SKM-1 (cell line): Measurements from ENCODE around the gene CSHL1.
"Not testable (repeated sequence)": the region's sequence is repeated elsewhere in the genome, so short reads cannot be mapped to it uniquely, and the experiment has no call there.

ENCODE experiments used
- DNase-seq: peaks from one replicate; lab custom pipeline; 2025; ENCODE audit not compliant: unreplicated experiment; lab: John Stamatoyannopoulos, UW

CSHL1 gene

DNA sequence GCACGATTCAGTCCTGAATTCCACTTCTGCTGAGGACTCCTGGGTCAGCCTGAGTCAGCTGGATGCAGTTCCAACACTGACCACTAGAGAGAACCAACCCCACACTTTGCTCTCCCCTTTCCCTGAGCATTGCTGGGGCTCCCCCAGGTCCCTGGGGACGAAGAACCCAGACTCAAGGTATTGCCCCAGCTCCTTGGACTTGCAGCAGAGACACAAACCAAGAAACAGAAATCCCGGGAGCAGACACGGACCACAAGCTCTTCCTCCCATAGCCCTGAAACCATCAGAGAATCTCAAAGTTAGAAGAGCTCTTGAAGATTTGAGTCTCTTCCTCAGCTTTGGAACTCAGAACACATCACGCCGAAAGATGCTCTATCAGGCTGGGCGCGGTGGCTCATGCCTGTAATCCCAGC lies 8.3 kb upstream of the CSHL1 start:
- peak; percentile 38 for DNase-seq

DNA sequence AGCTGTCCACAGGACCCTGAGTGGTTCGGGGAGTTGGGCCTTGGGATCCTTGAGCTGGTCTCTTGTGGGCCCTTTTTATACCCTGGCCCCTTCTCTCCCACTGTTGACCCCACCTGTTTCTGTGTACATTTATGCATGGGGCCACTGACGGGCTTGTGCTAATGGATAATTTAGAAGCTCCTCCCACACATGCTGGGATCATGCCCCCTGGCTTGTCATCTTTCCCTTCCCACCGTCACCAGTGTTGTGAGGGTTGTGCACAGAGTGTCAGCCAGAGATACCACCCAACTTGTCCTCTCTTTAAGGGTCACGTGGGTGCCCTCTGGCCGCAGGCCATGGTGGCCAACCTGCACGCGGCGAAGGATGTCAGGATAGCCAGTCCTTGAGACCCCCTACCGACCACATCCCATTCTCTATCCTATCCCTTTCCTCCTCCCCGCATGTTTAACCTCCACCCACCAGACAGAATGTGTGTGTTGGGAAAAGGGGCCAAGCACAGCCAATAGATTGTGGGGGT lies 7.8 kb upstream of the CSHL1 start, which contains the start of gene GH1:
Gene GH1, minus strand, starts transcription at position 51 of the 517 bp plus-strand sequence. CDS start 63 bp downstream, outside the sequence.
- DNase-seq, result not testable (repeated sequence)

DNA sequence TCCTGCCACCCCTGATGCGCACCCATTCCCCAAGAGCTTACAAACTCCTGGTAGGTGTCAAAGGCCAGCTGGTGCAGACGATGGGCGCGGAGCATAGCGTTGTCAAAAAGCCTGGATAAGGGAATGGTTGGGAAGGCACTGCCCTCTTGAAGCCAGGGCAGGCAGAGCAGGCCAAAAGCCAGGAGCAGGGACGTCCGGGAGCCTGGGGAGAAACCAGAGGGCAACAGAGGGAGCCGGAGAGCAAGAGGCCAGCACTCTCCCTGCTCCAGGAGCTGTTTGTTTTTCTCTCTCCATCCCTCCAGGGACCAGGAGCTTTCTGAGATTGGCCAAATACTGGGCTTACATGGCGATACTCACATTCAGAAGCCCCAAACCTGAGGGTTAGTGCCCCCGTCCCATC lies 7.2 kb upstream of the CSHL1 start:
- no peak for DNase-seq

DNA sequence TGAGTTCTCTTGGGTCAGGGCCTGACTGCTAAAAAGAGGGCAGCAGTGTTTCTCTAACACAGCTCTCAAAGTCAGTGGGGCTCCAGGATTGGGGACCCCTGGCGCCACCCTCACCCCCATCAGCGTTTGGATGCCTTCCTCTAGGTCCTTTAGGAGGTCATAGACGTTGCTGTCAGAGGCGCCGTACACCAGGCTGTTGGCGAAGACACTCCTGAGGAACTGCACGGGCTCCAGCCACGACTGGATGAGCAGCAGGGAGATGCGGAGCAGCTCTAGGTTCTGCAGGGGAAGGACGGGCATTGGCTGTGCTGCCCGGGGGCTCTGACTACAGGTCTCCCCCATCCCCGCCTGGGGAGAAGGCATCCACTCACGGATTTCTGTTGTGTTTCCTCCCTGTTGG lies 6.6 kb upstream of the CSHL1 start:
- DNase-seq, result no peak

DNA sequence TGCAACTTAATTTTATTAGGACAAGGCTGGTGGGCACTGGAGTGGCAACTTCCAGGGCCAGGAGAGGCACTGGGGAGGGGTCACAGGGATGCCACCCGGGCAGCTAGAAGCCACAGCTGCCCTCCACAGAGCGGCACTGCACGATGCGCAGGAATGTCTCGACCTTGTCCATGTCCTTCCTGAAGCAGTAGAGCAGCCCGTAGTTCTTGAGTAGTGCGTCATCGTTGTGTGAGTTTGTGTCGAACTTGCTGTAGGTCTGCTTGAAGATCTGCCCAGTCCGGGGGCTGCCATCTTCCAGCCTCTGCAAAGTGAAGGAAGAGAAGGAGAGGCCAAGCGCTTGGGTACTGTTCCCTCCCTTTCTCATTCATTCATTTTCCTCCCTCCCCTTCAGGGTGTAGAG lies 6.1 kb upstream of the CSHL1 start:
- DNase-seq, result not testable (repeated sequence)

DNA sequence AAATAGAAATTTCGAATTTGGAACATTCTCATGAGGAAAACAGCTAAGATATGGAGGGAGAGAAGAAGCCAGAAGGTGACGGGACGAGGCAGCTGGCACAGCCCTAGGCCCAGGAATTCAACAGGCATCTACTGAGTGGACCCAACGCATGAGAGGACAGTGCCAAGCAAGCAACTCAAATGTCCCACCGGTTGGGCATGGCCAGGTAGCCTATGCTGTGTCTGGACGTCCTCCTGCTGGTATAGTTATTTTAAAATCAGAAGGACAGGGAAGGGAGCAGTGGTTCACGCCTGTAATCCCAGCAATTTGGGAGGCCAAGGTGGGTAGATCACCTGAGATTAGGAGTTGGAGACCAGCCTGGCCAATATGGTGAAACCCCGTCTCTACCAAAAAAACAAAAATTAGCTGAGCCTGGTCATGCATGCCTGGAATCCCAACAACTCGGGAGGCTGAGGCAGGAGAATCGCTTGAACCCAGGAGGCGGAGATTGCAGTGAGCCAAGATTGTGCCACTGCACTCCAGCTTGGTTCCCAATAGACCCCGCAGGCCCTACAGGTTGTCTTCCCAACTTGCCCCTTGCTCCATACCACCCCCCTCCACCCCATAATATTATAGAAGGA lies 5.6 kb upstream of the CSHL1 start:
- DNase-seq, result no peak

DNA sequence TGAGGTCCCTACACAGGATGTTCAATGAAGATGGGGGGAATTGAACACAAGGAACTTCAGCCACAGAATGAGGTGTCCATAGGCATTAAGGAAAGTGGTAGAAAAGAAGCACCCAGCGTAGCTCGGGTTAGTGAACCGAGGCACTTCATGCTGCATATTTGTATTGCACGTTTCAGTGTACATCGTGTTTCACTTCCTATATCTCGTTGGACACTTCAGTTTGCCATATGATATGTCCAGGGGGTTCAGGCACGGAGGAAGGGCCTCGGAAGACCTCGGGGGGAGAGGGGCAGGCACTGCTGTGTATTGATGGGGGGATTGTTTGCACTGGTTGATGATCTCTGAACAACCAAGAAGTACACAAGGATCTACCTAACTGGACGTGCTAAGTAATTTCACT lies 4.7 kb upstream of the CSHL1 start:
- DNase-seq, result not testable (repeated sequence)

DNA sequence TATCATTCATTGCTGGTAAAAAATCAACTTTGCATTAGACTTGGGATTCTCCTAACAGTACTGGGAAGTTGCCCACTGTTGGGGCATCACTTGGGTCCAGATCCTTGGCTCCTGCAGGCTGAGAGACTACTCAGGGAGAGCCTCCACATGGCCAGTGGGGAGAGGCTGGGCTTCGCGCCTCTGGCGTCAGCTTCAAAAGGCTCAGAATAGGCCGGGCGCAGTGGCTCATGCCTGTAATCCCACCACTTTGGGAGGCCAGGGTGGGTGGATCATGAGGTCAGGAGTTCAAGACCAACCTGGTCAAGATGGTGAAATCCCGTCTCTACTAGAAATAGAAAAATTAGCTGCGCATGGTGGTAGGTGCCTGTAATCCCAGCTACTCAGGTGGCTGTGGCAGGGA lies 3.4 kb upstream of the CSHL1 start:
- DNase-seq, result no peak

DNA sequence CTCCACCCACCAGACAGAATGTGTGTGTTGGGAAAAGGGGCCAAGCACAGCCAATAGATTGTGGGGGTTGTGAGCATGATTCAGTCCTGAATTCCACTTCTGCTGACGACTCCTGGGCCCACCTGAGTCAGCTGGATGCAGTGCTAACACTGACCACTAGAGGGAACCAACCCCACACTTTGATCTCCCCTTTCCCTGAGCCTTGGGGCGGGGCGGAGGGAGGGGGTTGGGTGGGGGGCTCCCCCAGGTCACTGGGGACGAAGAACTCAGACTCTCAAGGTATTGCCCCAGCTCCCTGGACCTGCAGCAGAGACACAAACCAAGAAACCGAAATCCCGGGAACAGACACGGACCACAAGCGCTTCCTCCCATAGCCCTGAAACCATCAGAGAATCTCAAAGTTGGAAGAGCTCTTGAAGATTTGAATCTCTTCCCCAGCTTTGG lies 621 bp upstream of the CSHL1 start:
- DNase-seq, result no peak

DNA sequence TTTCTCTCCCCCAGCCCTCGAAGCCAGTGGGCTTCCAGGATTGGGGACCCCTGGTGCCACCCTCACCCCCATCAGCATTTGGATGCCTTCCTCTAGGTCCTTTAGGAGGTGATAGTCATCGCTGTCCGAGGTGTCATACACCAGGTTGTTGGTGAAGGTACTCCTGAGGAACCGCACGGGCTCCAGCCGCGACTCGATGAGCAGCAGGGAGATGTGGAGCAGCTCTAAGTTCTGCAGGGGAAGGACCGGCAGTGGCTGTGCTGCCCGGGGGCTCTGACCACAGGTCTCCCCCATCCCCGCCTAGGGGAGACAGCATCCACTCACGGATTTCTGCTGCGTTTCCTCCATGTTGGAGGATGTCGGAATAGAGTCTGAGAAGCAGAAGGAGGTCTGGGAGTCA lies 962 bp downstream of the CSHL1 start:
- DNase-seq, result no peak

DNA sequence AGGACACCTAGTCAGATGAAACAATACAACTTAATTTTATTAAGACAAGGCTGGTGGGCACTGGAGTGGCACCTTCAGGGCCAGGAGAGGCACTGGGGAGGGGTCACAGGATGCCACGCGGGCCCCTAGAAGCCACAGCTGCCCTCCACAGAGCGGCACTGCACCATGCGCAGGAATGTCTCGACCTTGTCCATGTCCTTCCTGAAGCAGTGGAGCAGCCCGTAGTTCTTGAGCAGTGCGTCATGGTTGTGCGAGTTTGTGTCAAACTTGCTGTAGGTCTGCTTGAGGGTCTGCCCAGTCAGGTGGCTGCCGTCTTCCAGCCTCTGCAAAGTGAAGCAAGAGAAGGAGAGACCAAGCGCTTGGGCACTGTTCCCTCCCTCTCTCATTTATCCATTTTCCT lies 1.5 kb downstream of the CSHL1 start:
- DNase-seq, result not testable (repeated sequence)

DNA sequence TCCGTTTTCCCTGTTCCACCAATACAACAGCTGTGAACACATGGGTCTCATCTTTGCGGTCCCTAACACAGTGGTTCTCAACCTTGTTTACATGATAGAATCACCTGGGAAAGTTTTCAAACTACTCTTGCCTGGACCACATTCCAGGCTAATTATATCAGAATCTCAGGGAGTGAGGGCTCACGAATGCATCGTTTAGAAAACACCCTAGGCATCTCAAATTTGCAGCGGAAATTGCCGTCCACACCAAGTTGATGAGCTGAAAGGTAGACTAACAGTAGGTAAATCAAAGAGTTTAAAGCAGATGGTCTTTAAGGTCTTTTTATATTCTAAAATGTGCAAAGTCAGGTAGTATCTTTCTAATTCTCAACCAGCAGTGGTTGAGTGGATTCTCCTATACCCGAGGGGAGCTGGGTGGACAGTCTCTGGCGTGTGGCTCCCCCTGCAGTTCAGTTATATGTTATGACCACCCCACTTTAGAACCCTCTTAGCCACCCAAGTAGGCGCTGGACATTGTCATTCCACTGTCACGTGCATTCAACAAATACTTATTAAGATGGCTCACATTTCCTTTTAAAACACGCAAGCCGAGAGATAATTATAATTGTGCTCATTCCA lies 3.8 kb downstream of the CSHL1 start:
- not testable (repeated sequence) for DNase-seq

DNA sequence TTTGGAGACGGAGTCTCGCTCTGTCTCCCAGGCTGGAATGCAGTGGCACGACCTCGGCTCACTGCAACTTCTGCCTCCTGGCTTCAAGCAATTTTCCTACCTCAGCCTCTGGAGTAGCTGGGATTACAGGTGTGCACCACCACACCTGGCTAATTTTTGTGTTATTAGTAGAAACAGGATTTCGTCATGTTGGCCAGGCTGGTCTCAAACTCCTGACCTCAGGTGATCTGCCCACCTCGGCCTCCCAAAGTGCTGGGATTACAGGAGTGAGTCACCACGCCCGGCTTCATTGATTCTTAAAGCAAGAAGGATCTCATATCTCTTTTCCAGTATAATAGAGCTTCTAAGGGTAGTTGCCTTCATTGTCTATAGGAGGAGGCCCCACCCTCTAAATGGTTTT lies 6.3 kb downstream of the CSHL1 start:
- DNase-seq, result not testable (repeated sequence)

DNA sequence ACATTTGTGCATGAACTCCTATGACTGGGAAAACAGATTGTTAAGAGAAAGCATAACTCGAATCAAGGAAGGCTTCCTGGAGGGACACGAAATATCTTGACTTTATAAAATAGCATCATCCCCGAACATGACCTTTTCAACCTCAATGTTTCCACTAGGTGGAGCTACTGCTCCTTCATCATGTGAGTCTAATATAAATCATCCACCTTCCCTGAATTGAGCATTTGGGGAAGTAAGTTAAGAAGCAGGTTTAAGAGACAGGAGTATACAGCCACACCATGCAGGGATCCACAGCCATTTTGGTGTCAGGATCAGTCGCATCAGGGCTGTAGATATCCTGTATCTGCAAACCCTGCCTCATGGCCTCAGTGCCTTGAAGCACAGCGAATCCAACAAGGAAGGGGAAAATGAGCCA lies 7.3 kb downstream of the CSHL1 start:
- DNase-seq, result not testable (repeated sequence)

DNA sequence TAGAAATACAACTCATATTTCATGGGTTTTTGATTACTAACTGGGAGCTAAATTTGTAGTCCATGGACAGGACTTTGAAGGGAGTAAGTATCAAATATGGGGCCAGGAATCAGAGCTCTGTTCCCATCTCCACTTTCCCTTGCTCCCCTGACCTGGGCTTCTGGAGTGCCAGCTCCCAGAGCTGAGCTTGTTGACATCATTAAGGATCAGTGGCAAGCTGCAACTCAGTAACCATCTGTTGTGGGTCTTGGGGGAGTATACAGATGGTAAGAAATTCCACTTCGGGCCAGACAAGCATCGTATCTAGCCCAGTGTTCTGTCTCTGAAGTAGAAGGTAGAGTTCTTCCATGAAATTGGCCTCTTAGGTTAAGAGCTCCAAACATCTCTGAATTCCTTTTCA lies 9.1 kb downstream of the CSHL1 start:
- not testable (repeated sequence) for DNase-seq

DNA sequence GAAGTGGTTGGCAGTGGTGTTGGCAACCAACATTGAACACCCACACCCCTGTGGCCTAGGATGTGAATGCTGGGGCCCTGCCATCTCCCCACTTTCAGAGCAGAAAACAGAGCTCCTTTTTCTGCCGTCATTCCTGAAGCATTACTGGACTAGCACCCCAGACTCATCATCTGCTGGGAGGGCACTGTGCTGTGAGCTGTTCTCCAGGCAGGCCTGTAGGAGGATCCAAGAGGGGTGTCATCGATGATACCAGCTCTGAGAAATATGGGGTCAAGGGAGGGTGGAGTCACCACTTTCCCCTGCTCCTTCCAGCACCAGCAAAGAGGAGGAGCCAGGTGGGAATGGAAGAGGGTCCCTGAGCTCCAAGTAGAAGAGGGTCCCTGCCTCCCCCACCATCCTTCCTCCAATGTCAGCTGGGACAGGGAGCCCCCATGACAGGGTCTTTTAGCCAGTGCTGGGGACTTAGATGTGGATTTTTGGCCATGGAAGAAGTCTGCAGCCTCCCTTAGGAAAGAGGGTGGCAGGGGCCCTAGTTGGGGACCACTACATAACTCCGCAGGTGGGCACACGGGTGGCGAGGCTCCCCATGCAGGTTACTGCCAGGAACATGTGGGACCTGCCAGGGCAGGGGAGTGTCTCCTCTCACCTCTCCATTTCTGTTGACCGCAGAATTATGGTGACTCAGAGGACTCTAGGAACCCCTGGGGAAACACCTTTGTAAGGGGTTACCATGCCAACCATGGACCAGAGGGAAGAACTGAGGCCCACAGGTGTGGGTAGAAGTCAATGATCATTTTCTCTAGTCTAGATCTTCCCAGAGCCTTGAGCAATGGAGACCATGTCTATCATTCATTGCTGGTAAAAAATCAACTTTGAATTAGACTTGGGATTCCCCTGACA lies 11.9 kb downstream of the CSHL1 start:
- DNase-seq, result not testable (repeated sequence)

DNA sequence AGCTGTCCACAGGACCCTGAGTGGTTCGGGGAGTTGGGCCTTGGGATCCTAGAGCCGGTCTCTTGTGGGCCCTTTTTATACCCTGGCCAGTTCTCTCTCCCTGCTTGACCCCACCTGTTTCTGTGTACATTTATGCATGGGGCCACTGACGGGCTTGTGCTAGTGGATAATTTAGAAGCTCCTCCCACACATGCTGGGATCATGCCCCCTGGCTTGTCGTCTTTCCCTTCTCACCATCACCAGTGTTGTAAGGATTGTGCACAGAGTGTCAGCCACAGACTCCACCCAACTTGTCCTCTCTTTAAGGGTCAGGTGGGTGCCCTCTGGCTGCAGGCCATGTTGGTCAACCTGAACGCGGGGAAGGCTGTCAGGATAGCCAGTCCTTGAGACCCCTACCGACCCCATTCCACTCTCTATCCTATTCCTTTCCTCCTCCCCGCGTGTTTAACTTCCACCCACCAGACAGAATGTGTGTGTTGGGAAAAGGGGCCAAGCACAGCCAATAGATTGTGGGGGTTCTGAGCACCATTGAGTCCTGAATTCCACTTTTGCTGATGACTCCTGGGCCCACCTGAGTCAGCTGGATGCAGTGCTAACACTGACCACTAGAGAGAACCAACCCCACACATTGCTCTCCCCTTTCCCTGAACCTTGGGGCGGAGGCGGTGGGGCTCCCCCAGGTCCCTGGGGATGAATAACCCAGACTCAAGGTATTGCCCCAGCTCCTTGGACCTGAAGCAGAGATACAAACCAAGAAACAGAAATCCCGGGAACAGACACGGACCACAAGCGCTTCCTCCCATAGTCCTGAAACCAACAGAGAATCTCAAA lies 14.3 kb downstream of the CSHL1 start, which contains the start of gene CSH1:
Gene CSH1, minus strand, starts transcription at position 51 of the 831 bp plus-strand sequence. CDS start 63 bp downstream, outside the sequence.
- DNase-seq, result not testable (repeated sequence)

DNA sequence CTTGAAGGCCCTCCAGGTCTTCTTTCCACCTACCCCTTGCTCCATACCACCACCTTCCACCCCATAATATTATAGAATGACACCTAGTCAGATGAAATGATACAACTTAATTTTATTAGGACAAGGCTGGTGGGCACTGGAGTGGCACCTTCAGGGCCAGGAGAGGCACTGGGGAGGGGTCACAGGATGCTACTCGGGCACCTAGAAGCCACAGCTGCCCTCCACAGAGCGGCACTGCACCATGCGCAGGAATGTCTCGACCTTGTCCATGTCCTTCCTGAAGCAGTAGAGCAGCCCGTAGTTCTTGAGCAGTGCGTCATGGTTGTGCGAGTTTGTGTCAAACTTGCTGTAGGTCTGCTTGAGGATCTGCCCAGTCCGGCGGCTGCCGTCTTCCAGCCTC lies 16.2 kb downstream of the CSHL1 start:
- not testable (repeated sequence) for DNase-seq

DNA sequence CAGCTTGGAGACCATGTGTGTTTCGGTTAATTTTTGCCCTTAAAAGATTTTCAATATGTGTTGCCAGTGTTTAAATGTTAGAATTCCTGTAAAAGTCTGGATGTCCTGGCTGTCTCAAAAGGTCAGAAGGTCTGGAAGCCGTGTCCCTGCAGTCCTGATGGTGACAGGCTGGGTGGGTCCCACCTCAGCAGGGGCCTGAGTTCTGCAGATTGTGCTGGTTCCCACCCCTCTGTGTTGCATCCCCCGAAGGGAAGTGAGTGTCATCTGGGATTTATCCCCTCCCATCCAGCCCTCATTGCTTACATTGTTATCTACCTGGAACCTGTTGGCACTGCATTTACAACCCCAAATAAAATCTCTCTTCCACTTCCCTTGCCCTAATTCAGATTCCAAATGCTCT lies 17.0 kb downstream of the CSHL1 start:
- DNase-seq, result not testable (repeated sequence)

DNA sequence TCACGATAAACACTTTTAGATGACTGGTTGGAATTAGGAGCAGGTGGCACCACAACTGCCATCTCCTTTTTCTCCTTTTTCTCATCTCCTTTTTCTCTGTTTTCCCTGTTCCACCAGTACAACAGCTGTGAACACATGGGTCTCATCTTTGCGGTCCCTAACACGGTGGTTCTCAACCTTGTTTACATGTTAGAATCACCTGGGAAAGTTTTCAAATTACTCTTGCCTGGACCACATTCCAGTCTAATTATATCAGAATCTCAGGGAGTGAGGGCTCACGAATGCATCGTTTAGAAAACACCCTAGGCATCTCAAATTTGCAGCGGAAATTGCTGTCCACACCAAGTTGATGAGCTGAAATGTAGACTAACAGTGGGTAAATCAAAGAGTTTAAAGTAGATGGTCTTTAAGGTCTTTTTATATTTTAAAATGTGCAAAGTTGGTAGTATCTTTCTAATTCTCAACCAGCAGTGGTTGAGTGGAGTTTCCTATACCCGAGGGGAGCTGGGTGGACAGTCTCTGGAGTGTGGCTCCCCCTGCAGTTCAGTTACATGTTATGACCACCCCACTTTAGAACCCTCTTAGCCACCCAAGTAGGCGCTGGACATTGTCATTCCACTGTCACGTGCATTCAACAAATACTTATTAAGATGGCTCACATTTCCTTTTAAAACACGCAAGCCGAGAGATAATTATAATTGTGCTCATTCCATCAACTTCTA lies 18.6 kb downstream of the CSHL1 start:
- not testable (repeated sequence) for DNase-seq
